GM12892 (cell line): ENCODE data around the gene ITGA7.

Source experiments
- POLR2A ChIP-seq: IDR thresholded peaks from 2 replicates; pipeline ENCODE4 v1.6.1; 2011; ENCODE audit warnings: low read depth, low read length, control low read depth
- TAF1 ChIP-seq: IDR thresholded peaks from 2 replicates; pipeline ENCODE4 v1.6.1; 2011; ENCODE audit warnings: low read depth, mild to moderate bottlenecking, control low read depth, low read length, borderline replicate concordance

- no peak for TF ChIP-seq TAF1
- no peak for TF ChIP-seq POLR2A
These were observed 12.4 kb downstream of the ITGA7 start for GRCh38 chr12:55695349-55695748.
